Right atrium auricular region (tissue), 2 donors: Measurements from ENCODE around the gene PRSS1. TPM values are rescaled to one million over a fixed set of nuclear protein-coding genes. Genes with fewer than 3 reads are reported as not detected.

Source experiments
- DNase-seq: peaks from one replicate; pipeline ENCODE4 v3.0.0-alpha.2; 2019; ENCODE audit warnings: low spot score
- H3K27ac ChIP-seq, 2 donors: fragments of 200-600 bp; sonication (generic); 1 replicate in 1 of 2; 2 replicates in 1 of 2; pipeline ENCODE4 v1.5.1; 2016 to 2019
- H3K27me3 ChIP-seq, 2 donors: fragments of 200-600 bp; sonication (generic); one replicate each; pipeline versions ENCODE4 v1.5.1 to v1.6.0; 2017 to 2019
- H3K36me3 ChIP-seq: fragments of 200-600 bp; sonication (generic); one replicate; pipeline ENCODE4 v1.5.1; 2016
- H3K4me1 ChIP-seq, 2 donors: fragments of 200-600 bp; sonication (generic); one replicate each; pipeline versions ENCODE4 v1.5.1 to v1.6.0; 2017 to 2019
- H3K4me3 ChIP-seq, 2 donors: fragments of 200-600 bp; sonication (generic); 1 replicate in 1 of 2; 2 replicates in 1 of 2; pipeline ENCODE4 v1.5.1; 2017 to 2019; ENCODE audit warnings: mild to moderate bottlenecking in 1 of 2, moderate library complexity in 1 of 2
- H3K9me3 ChIP-seq, 2 donors: fragments of 200-600 bp; sonication (generic); one replicate each; pipeline ENCODE4 v1.5.1; 2019
- total RNA-seq, 2 donors: library from RNA; depleted of rRNA; stranded (reverse); fragments of >200 nt; gene quantifications; one replicate each; pipeline ENCODE4 v1.1.0, GENCODE V29; 2016
- TF ChIP-seq, protein P1 (sequence below), 2 donors: fragments of 200-600 bp; sonication (generic); IDR thresholded peaks; one replicate each; pipeline ENCODE4 v1.5.1; 2019; ENCODE audit warnings: antibody characterized with exemption in 2 of 2

Gene PRSS1
- total RNA-seq, 2 donors from 2014 or later, result not detected

DNA sequence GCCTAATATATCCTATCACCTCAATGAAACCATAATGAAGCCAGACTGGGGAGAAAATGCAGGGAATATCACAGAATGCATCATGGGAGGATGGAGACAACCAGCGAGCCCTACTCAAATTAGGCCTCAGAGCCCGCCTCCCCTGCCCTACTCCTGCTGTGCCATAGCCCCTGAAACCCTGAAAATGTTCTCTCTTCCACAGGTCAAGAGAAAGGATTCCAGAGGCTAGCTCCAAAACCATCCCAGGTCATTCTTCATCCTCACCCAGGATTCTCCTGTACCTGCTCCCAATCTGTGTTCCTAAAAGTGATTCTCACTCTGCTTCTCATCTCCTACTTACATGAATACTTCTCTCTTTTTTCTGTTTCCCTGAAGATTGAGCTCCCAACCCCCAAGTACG is 53.0 kb downstream of the PRSS1 start:
- Histone ChIP-seq H3K36me3 (no peaks in the 10 kb centered on the region), H3K4me3 (no peak overlapping the region), H3K27ac (no peak overlapping the region), H3K9me3 (no peaks in the 10 kb centered on the region), H3K27me3 (peaks cover under 1 to 6% of the 10 kb centered on the region in 2 donors), H3K4me1 (peaks cover 0 to 7% of the 10 kb centered on the region in 2 donors)
- DNase-seq, result no peak
- TF ChIP-seq, protein P1, sequence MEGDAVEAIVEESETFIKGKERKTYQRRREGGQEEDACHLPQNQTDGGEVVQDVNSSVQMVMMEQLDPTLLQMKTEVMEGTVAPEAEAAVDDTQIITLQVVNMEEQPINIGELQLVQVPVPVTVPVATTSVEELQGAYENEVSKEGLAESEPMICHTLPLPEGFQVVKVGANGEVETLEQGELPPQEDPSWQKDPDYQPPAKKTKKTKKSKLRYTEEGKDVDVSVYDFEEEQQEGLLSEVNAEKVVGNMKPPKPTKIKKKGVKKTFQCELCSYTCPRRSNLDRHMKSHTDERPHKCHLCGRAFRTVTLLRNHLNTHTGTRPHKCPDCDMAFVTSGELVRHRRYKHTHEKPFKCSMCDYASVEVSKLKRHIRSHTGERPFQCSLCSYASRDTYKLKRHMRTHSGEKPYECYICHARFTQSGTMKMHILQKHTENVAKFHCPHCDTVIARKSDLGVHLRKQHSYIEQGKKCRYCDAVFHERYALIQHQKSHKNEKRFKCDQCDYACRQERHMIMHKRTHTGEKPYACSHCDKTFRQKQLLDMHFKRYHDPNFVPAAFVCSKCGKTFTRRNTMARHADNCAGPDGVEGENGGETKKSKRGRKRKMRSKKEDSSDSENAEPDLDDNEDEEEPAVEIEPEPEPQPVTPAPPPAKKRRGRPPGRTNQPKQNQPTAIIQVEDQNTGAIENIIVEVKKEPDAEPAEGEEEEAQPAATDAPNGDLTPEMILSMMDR (IDR thresholded peaks at IDR 0.05), result no peak

Other genes with a start within 250 kb of the PRSS1 start
- gene PRSS2, start 21.5 kb downstream of the PRSS1 start, total RNA-seq, result under 1 TPM in 1 of 2 donors, not detected in 1; 0.51 TPM
- 10 to 100 TPM in 1 of 2 donors, 1 to 10 TPM in 1; 8.2 to 19.4 TPM for gene EPHB6, start 105.6 kb downstream of the PRSS1 start, total RNA-seq
- under 1 TPM; 0.19 to 0.71 TPM for gene TRPV6, start 136.3 kb downstream of the PRSS1 start, total RNA-seq
- not detected for gene TRPV5, start 184.3 kb downstream of the PRSS1 start, total RNA-seq
- gene LLCFC1, start 190.0 kb downstream of the PRSS1 start, total RNA-seq, result not detected
- under 1 TPM in 1 of 2 donors, not detected in 1; 0.12 TPM for gene KEL, start 212.9 kb downstream of the PRSS1 start, total RNA-seq